GM12878 (cell line): Measurements from ENCODE around the gene NOS3. TPM values are rescaled to one million over a fixed set of nuclear protein-coding genes. Genes with fewer than 3 reads are reported as not detected.

Source experiments
- ATAC-seq: fragments of 200-7000 bp; cut with Tn5 transposase; 3 replicates; pipeline ENCODE4 v1.9.1; 2020; ENCODE audit warnings: mild to moderate bottlenecking, moderate library complexity
- BruUV-seq: library from RNA; stranded (reverse); fragments of 400-500 nt; replicated peaks from 2 replicates; lab custom pipeline; 2021; lab: Mats Ljungman, UMichigan
- CTCF ChIA-PET: fragments of 300-600 bp; sonication (Branson Sonifier 250); formaldehyde crosslinking; extraction: SDS; loops from one replicate; lab custom pipeline; 2021; ENCODE audit warnings: inconsistent platforms; lab: Yijun Ruan, JAX
- POLR2A ChIA-PET: fragments of 350-600 bp; formaldehyde crosslinking; extraction: SDS; loops from one replicate; lab custom pipeline; 2021; ENCODE audit warnings: inconsistent platforms; lab: Charles Lee
- RAD21 ChIA-PET: fragments of 300-600 bp; sonication (Branson Sonifier 250); formaldehyde crosslinking; loops from one replicate; lab custom pipeline; 2023; ENCODE audit warnings: antibody characterized with exemption; ENCODE audit not compliant: unreplicated experiment; lab: Charles Lee
- SMC1A ChIA-PET: fragments of 300-600 bp; sonication (Branson Sonifier 250); formaldehyde crosslinking; loops from one replicate; lab custom pipeline; 2023; ENCODE audit not compliant: unreplicated experiment, uncharacterized antibody; lab: Charles Lee
- DNase-seq: peaks from one replicate; pipeline ENCODE4 v3.0.0-alpha.2; 2011; ENCODE audit warnings: low read depth, low spot score
- FAIRE-seq: peaks from 3 replicates; lab custom pipeline; 2011; peaks lifted over from hg19 to GRCh38; lab: Jason Lieb, UNC
- H2AFZ ChIP-seq: 2 replicates; pipeline ENCODE4 v1.6.0; 2011; ENCODE audit warnings: low read depth, low read length, control low read depth; ENCODE audit not compliant: control insufficient read depth
- H3K27ac ChIP-seq: 2 replicates; pipeline ENCODE4 v1.5.1; 2011; ENCODE audit warnings: control low read depth; ENCODE audit not compliant: control insufficient read depth, insufficient read depth
- H3K27me3 ChIP-seq, 2 experiments: replicated peaks in 1 of 2; 2 replicates each; pipeline versions ENCODE4 v1.6.0 to v1.6.1; 2011; ENCODE audit warnings: low read length in 1 of 2; ENCODE audit not compliant: control insufficient read depth in 2 of 2, insufficient read depth in 2 of 2
- H3K36me3 ChIP-seq, 2 experiments: 2 replicates each; pipeline ENCODE4 v1.5.1; 2011; ENCODE audit warnings: low read length in 1 of 2; ENCODE audit not compliant: control insufficient read depth in 2 of 2, insufficient read depth in 2 of 2
- H3K4me1 ChIP-seq: 2 replicates; pipeline ENCODE4 v1.6.1; 2011; ENCODE audit warnings: mild to moderate bottlenecking, low read length, moderate library complexity, mixed read lengths; ENCODE audit not compliant: control insufficient read depth, insufficient read depth
- H3K4me2 ChIP-seq: 2 replicates; pipeline ENCODE4 v1.6.0; 2011; ENCODE audit warnings: control low read depth; ENCODE audit not compliant: control insufficient read depth, insufficient read depth
- H3K4me3 ChIP-seq: fragments of 200-600 bp; sonication (generic); 2 replicates; pipeline ENCODE4 v1.5.1; 2016
- H3K79me2 ChIP-seq: 2 replicates; pipeline ENCODE4 v1.6.0; 2011; ENCODE audit warnings: low read length; ENCODE audit not compliant: control insufficient read depth, insufficient read depth
- H3K9ac ChIP-seq: 2 replicates; pipeline ENCODE4 v1.8.0; 2011; ENCODE audit warnings: low read length, control low read depth, mixed read lengths; ENCODE audit not compliant: control insufficient read depth, insufficient read depth
- H3K9me3 ChIP-seq: replicated peaks from 3 replicates; pipeline ENCODE4 v1.5.1; 2011; ENCODE audit warnings: mild to moderate bottlenecking, low read length; ENCODE audit not compliant: control insufficient read depth, insufficient read depth
- H4K20me1 ChIP-seq: 2 replicates; pipeline ENCODE4 v1.6.0; 2011; ENCODE audit not compliant: control insufficient read depth, insufficient read depth
- CBFB ChIP-seq: IDR thresholded peaks from 2 replicates; pipeline ENCODE4 v1.6.1; 2016; ENCODE audit warnings: antibody characterized with exemption, low read depth
- KLF5 ChIP-seq: fragments of 450-650 bp; IDR thresholded peaks from 2 replicates; pipeline ENCODE4 v1.6.1; 2014; ENCODE audit warnings: mild to moderate bottlenecking; ENCODE audit not compliant: partially characterized antibody
- NBN ChIP-seq: fragments of 450-650 bp; IDR thresholded peaks from 2 replicates; pipeline ENCODE4 v1.6.1; 2016
- NR2C2 ChIP-seq: IDR thresholded peaks from 2 replicates; pipeline ENCODE4 v1.6.1; 2011; ENCODE audit warnings: borderline replicate concordance, low read depth; ENCODE audit not compliant: control insufficient read depth, insufficient read length
- POLR2A ChIP-seq: IDR thresholded peaks from 2 replicates; pipeline ENCODE4 v1.6.1; 2011; ENCODE audit warnings: low read depth, mild to moderate bottlenecking, low read length
- ZNF24 ChIP-seq: fragments of 450-650 bp; IDR thresholded peaks from 2 replicates; pipeline ENCODE4 v1.6.1; 2017; ENCODE audit warnings: antibody characterized with exemption, mild to moderate bottlenecking
- WGBS: methylation state at CpG from one replicate; pipeline ENCODE4 v1.1.6; 2016; ENCODE audit warnings: low lambda C conversion rate; ENCODE audit not compliant: insufficient replicate concordance, insufficient coverage; ENCODE audit errors: missing lambda C conversion rate; 5-methylcytosine and 5-hydroxymethylcytosine counted together
- in situ Hi-C: fragments of 300-500 bp; cut with MboI; formaldehyde crosslinking; loops from 9 replicates; pipeline ENCODE4 v1.14.3; 2018; ENCODE audit warnings: mixed read lengths
- intact Hi-C: fragments of 100-400 bp; cut with micrococcal nuclease; formaldehyde crosslinking; loops from one replicate; pipeline ENCODE4 v1.14.2; 2022; ENCODE audit not compliant: unreplicated experiment
- polyA plus RNA-seq, 11 experiments: library from polyadenylated mRNA; depleted of rRNA in 4 of 11; unstranded in 6 of 11; stranded (reverse) in 5 of 11; fragments of >200 nt; fragmentation: Nextera tagmentation in 4 of 11; fragmentation: Illumina TruSeq in 1 of 11; extraction: Ambion mirVana in 4 of 11; extraction: Trizol in 1 of 11; gene quantifications; 1 replicate in 1 of 11; 2 replicates in 10 of 11; pipeline versions ENCODE4 v1.2.1 to v1.2.3, GENCODE V29; 2011 to 2016; ENCODE audit warnings: inconsistent platforms in 2 of 11, missing spikeins in 2 of 11, low read depth in 1 of 11
- total RNA-seq, 4 experiments: library from RNA; depleted of rRNA in 3 of 4; stranded (reverse); fragments of >200 nt in 3 of 4; fragmentation: Illumina TruSeq in 1 of 4; extraction: Trizol in 1 of 4; gene quantifications; 2 replicates each; pipeline versions ENCODE4 v1.2.1 to v1.2.3, GENCODE V29; 2013 to 2021
- TF ChIP-seq, protein P1 (sequence below): fragments of 450-650 bp; IDR thresholded peaks from 2 replicates; pipeline ENCODE4 v1.6.1; 2017; ENCODE audit warnings: mild to moderate bottlenecking, low read depth, inconsistent platforms; ENCODE audit not compliant: poor library complexity, severe bottlenecking
- TF ChIP-seq, protein P2 (sequence below): fragments of 450-650 bp; IDR thresholded peaks from 2 replicates; pipeline ENCODE4 v1.6.1; 2017; ENCODE audit warnings: borderline replicate concordance
- TF ChIP-seq, protein P3 (sequence below): IDR thresholded peaks from 2 replicates; pipeline ENCODE4 v1.6.1; 2012; ENCODE audit warnings: low read length, inconsistent platforms
- TF ChIP-seq, protein P4 (sequence below): IDR thresholded peaks from 2 replicates; pipeline ENCODE4 v1.6.1; 2011; ENCODE audit warnings: low read depth, low read length, improper control_type of control experiment, borderline replicate concordance
- TF ChIP-seq, protein P5 (sequence below), 3 experiments: IDR thresholded peaks in 2 of 3; conservative IDR thresholded peaks in 1 of 3; 2 replicates each; pipeline ENCODE4 v1.5.1; 2011; ENCODE audit warnings: low read depth in 3 of 3, low read length in 3 of 3, mild to moderate bottlenecking in 3 of 3, control low read depth in 2 of 3, moderate library complexity in 2 of 3, inconsistent platforms in 1 of 3, mixed read lengths in 1 of 3; ENCODE audit not compliant: control insufficient read depth in 2 of 3, insufficient read depth in 1 of 3; ENCODE audit errors: extremely low read depth in 1 of 3
- TF ChIP-seq, protein P6 (sequence below): fragments of 450-650 bp; IDR thresholded peaks from 2 replicates; pipeline ENCODE4 v1.6.1; 2016; ENCODE audit warnings: mild to moderate bottlenecking

NOS3 gene
- total and polyA plus RNA-seq, 10 of the 15 experiments (the other 5 are each of a cell fraction or from before 2014, with no cell fraction given), result 0.06 to 0.92 (median 0.30) TPM; not detected in 3

DNA sequence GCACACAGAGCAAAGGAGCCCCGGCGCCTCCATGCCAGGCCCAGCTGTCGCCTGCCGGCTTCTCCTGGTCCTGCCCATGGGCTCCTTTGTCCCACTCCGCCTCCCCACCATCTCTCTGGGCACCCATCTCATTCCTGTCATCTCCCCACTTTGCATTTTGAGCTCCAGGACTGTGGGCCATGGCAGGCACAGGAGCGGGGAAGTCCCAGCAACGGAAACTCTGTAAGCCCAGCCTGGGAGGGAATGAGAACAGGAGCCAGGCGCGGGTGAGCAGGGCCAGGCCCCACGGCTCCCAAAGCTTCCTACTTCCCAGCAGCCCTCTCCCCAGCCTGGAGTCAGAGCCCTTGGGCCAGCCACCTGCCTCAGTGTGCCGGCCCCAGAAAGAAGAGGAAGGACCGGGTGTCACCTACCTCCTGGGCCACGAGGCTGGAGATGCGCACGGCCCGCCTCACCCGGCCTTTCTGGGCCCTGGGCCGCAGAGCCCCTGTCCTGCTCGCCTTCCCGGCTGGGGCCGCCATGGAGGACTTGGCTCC lies 35.8 kb upstream of the NOS3 start (continued):
- TF ChIP-seq, protein P1, sequence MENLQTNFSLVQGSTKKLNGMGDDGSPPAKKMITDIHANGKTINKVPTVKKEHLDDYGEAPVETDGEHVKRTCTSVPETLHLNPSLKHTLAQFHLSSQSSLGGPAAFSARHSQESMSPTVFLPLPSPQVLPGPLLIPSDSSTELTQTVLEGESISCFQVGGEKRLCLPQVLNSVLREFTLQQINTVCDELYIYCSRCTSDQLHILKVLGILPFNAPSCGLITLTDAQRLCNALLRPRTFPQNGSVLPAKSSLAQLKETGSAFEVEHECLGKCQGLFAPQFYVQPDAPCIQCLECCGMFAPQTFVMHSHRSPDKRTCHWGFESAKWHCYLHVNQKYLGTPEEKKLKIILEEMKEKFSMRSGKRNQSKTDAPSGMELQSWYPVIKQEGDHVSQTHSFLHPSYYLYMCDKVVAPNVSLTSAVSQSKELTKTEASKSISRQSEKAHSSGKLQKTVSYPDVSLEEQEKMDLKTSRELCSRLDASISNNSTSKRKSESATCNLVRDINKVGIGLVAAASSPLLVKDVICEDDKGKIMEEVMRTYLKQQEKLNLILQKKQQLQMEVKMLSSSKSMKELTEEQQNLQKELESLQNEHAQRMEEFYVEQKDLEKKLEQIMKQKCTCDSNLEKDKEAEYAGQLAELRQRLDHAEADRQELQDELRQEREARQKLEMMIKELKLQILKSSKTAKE, result no peak
- no peak for TF ChIP-seq ZNF24
- TF ChIP-seq, protein P2, sequence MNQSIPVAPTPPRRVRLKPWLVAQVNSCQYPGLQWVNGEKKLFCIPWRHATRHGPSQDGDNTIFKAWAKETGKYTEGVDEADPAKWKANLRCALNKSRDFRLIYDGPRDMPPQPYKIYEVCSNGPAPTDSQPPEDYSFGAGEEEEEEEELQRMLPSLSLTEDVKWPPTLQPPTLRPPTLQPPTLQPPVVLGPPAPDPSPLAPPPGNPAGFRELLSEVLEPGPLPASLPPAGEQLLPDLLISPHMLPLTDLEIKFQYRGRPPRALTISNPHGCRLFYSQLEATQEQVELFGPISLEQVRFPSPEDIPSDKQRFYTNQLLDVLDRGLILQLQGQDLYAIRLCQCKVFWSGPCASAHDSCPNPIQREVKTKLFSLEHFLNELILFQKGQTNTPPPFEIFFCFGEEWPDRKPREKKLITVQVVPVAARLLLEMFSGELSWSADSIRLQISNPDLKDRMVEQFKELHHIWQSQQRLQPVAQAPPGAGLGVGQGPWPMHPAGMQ, result no peak

DNA sequence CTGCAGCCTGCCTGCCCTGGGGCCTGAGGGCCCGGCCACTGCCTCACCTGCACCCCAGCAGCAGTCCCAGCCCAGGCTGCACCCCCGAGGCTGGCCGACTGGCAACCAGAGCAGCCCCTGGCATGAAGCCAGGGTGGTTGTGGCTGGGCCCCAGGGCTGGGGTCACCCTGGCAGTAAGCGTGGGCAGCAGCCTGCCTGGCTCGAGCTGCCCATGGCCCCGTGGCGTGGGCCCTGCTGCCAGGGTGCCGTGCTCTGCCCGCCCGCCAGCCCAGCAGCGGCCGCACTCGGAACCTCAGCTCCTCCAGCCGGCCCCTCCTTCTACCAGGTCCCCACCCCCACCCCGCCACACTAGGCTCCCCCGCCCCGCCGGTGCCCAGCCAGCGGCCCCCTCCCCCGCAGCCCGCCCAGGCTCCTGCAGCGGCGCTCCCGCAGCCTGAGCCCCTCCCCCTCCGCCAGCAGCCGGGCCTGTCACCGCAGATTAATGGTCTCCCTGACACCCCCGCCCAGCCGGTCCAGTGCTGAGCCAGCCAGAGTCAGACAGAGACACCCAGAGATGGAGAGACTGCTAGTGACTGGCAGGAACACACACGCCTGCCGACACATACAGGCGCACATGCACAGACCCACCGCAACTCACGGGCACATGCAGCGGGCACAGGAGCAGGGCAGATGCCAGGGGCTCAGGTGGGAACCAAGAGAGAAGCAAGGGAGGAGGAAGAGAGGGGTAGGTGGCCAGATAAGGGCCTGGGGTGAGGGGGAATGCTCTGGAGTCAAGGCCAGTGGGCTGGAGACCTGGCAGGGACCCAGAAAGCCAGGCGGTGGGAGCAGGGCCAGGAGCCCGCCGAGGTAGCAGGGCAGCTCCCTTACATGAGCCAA lies 35.1 kb upstream of the NOS3 start:
- H3K36me3 ChIP-seq, result no peaks in the 10 kb centered on the region
- H3K4me2 ChIP-seq, result no peak overlapping the region
- WGBS, result 37% methylated on average over 25 of the region's 38 CpGs
- no peaks in the 10 kb centered on the region for H3K4me1 ChIP-seq
- H3K79me2 ChIP-seq, result no peaks in the 10 kb centered on the region
- DNase-seq, result no peak
- no peaks in the 10 kb centered on the region for H4K20me1 ChIP-seq
- intact Hi-C loops, result no loop called here
- H3K27me3 ChIP-seq, result no peaks in the 10 kb centered on the region; a peak in 2 of 4 replicates
- no peak for FAIRE-seq
- H2AFZ ChIP-seq, result no peak overlapping the region
- SMC1A ChIA-PET, result no interaction called here
- H3K4me3 ChIP-seq, result no peak overlapping the region
- in situ Hi-C loops, result no loop called here
- H3K9me3 ChIP-seq, result no peaks in the 10 kb centered on the region
- RAD21 ChIA-PET, result no interaction called here
- no peak overlapping the region for H3K27ac ChIP-seq
- POLR2A ChIA-PET, result no interaction called here
- H3K9ac ChIP-seq, result no peak overlapping the region
- BruUV-seq, result no TSS peak
- ATAC-seq, result no peak
- CTCF ChIA-PET, result no interaction called here
- no peak for TF ChIP-seq KLF5
- TF ChIP-seq, protein P3, sequence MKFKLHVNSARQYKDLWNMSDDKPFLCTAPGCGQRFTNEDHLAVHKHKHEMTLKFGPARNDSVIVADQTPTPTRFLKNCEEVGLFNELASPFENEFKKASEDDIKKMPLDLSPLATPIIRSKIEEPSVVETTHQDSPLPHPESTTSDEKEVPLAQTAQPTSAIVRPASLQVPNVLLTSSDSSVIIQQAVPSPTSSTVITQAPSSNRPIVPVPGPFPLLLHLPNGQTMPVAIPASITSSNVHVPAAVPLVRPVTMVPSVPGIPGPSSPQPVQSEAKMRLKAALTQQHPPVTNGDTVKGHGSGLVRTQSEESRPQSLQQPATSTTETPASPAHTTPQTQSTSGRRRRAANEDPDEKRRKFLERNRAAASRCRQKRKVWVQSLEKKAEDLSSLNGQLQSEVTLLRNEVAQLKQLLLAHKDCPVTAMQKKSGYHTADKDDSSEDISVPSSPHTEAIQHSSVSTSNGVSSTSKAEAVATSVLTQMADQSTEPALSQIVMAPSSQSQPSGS, result no peak
- no peak for TF ChIP-seq CBFB
- TF ChIP-seq NR2C2, result no peak
- TF ChIP-seq, protein P4, sequence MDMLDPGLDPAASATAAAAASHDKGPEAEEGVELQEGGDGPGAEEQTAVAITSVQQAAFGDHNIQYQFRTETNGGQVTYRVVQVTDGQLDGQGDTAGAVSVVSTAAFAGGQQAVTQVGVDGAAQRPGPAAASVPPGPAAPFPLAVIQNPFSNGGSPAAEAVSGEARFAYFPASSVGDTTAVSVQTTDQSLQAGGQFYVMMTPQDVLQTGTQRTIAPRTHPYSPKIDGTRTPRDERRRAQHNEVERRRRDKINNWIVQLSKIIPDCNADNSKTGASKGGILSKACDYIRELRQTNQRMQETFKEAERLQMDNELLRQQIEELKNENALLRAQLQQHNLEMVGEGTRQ, result no peak
- TF ChIP-seq, protein P5, sequence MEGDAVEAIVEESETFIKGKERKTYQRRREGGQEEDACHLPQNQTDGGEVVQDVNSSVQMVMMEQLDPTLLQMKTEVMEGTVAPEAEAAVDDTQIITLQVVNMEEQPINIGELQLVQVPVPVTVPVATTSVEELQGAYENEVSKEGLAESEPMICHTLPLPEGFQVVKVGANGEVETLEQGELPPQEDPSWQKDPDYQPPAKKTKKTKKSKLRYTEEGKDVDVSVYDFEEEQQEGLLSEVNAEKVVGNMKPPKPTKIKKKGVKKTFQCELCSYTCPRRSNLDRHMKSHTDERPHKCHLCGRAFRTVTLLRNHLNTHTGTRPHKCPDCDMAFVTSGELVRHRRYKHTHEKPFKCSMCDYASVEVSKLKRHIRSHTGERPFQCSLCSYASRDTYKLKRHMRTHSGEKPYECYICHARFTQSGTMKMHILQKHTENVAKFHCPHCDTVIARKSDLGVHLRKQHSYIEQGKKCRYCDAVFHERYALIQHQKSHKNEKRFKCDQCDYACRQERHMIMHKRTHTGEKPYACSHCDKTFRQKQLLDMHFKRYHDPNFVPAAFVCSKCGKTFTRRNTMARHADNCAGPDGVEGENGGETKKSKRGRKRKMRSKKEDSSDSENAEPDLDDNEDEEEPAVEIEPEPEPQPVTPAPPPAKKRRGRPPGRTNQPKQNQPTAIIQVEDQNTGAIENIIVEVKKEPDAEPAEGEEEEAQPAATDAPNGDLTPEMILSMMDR (IDR thresholded peaks at IDR 0.05 in 2 of 3, conservative IDR thresholded peaks at IDR 0.05 in 1 of 3; ENCODE audit: control insufficient read depth in 2 of 3, extremely low read depth in 1 of 3, insufficient read depth in 1 of 3, low read depth in 3 of 3, low read length in 3 of 3), result no peak
- TF ChIP-seq, protein P6, sequence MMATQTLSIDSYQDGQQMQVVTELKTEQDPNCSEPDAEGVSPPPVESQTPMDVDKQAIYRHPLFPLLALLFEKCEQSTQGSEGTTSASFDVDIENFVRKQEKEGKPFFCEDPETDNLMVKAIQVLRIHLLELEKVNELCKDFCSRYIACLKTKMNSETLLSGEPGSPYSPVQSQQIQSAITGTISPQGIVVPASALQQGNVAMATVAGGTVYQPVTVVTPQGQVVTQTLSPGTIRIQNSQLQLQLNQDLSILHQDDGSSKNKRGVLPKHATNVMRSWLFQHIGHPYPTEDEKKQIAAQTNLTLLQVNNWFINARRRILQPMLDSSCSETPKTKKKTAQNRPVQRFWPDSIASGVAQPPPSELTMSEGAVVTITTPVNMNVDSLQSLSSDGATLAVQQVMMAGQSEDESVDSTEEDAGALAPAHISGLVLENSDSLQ, result no peak
- TF ChIP-seq POLR2A, result no peak
- no peak for TF ChIP-seq NBN
